Measurements from ENCODE around the gene SPACDR. TPM values are rescaled to one million over a fixed set of nuclear protein-coding genes. Genes with fewer than 3 reads are reported as not detected.

SPACDR gene
- total and polyA plus RNA-seq, 9 of the 15 experiments (the other 6 are each of a cell fraction or from before 2014, with no cell fraction given) = 0.07 to 0.55 (median 0.14) TPM; not detected in 1

DNA sequence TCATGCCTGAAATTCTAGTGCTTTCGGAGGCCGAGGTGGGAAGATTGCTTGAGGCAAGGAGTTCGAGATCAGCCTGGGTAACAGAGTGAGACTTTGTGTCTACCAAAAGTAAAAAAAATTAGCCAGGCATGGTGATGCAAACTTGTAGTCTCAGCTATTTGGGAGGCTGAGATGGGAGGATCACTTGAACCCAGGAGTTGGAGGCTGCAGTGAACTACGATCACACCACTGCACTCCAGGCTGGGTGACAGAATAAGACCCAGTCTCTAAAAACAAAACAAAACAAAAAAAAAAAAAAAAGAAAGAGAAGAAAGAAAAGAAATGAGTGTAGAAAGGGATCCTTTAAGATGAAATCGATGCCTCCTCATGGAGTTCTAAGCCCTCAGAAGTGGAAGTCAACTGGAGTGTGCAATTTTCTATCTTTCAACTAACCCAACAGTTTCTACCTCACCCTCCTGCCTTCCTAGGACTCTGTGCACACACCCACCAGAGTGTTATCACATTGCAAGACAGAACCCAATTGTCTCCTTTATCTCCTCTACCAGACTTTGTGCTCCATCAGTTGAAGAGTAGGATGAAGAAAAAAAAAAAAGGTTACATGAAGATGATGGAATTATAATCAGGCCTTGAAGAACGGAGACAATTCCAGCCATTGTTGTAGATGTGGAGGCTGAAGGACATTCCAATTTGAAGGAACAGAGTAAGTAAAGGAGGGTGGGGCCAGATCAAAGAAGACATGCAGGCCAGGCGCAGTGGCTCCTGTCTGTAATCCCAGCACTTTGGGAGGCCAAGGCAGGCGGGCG lies 46.6 kb upstream of the SPACDR start (continued):
- TF ChIP-seq, protein P1, sequence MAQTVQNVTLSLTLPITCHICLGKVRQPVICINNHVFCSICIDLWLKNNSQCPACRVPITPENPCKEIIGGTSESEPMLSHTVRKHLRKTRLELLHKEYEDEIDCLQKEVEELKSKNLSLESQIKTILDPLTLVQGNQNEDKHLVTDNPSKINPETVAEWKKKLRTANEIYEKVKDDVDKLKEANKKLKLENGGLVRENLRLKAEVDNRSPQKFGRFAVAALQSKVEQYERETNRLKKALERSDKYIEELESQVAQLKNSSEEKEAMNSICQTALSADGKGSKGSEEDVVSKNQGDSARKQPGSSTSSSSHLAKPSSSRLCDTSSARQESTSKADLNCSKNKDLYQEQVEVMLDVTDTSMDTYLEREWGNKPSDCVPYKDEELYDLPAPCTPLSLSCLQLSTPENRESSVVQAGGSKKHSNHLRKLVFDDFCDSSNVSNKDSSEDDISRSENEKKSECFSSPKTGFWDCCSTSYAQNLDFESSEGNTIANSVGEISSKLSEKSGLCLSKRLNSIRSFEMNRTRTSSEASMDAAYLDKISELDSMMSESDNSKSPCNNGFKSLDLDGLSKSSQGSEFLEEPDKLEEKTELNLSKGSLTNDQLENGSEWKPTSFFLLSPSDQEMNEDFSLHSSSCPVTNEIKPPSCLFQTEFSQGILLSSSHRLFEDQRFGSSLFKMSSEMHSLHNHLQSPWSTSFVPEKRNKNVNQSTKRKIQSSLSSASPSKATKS (CRISPR knock-in tag; IDR thresholded peaks at IDR 0.05) = no peak
- TF ChIP-seq GATAD2A (IDR thresholded peaks at IDR 0.05) (peak; percentile 96), ZNF766 (CRISPR knock-in tag; conservative IDR thresholded peaks at IDR 0.05) (peak; percentile 67; the same call in 1 of the 2 replicates), HNRNPK (IDR thresholded peaks at IDR 0.05; ENCODE audit: low read depth, low read length, poor library complexity, severe bottlenecking) (no peak), ZZZ3 (IDR thresholded peaks at IDR 0.05) (no peak), HDAC2 (IDR thresholded peaks at IDR 0.05) (peak; percentile 97), TAF15 (IDR thresholded peaks at IDR 0.05; ENCODE audit: low read depth, low read length) (no peak), SMAD4 (CRISPR knock-in tag; conservative IDR thresholded peaks at IDR 0.05) (peak; percentile 69), PHB (CRISPR knock-in tag; IDR thresholded peaks at IDR 0.05) (no peak), SRSF7 (optimal IDR thresholded peaks at IDR 0.05; ENCODE audit: low read depth, low read length) (no peak), ZNF79 (CRISPR knock-in tag; IDR thresholded peaks at IDR 0.05; ENCODE audit: low read depth) (no peak), GABPA (tag; conservative IDR thresholded peaks at IDR 0.05; ENCODE audit: low read depth) (no peak), E2F5 (CRISPR knock-in tag; IDR thresholded peaks at IDR 0.05) (no peak), RBM15 (IDR thresholded peaks at IDR 0.05; ENCODE audit: insufficient read depth, low read length) (no peak), SIN3A (IDR thresholded peaks at IDR 0.05; ENCODE audit: borderline replicate concordance in 2 of 2, control insufficient read depth in 1 of 2, low read depth in 2 of 2, low read length in 2 of 2) (no peak), RBM22 (IDR thresholded peaks at IDR 0.05; ENCODE audit: low read depth, low read length, poor library complexity, severe bottlenecking) (no peak), SREBF1 (IDR thresholded peaks at IDR 0.05; ENCODE audit: borderline replicate concordance, low read depth, low read length) (no peak), TCF3 (CRISPR knock-in tag; IDR thresholded peaks at IDR 0.05) (peak; percentile 97), SNIP1 (IDR thresholded peaks at IDR 0.05; ENCODE audit: low read depth) (no peak)
- TF ChIP-seq, protein P2, sequence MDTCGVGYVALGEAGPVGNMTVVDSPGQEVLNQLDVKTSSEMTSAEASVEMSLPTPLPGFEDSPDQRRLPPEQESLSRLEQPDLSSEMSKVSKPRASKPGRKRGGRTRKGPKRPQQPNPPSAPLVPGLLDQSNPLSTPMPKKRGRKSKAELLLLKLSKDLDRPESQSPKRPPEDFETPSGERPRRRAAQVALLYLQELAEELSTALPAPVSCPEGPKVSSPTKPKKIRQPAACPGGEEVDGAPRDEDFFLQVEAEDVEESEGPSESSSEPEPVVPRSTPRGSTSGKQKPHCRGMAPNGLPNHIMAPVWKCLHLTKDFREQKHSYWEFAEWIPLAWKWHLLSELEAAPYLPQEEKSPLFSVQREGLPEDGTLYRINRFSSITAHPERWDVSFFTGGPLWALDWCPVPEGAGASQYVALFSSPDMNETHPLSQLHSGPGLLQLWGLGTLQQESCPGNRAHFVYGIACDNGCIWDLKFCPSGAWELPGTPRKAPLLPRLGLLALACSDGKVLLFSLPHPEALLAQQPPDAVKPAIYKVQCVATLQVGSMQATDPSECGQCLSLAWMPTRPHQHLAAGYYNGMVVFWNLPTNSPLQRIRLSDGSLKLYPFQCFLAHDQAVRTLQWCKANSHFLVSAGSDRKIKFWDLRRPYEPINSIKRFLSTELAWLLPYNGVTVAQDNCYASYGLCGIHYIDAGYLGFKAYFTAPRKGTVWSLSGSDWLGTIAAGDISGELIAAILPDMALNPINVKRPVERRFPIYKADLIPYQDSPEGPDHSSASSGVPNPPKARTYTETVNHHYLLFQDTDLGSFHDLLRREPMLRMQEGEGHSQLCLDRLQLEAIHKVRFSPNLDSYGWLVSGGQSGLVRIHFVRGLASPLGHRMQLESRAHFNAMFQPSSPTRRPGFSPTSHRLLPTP (IDR thresholded peaks at IDR 0.05; ENCODE audit: borderline replicate concordance, extremely low read depth, insufficient read length) = no peak
- TF ChIP-seq, protein P3, sequence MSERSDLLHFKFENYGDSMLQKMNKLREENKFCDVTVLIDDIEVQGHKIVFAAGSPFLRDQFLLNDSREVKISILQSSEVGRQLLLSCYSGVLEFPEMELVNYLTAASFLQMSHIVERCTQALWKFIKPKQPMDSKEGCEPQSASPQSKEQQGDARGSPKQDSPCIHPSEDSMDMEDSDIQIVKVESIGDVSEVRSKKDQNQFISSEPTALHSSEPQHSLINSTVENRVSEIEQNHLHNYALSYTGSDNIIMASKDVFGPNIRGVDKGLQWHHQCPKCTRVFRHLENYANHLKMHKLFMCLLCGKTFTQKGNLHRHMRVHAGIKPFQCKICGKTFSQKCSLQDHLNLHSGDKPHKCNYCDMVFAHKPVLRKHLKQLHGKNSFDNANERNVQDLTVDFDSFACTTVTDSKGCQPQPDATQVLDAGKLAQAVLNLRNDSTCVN (CRISPR knock-in tag; IDR thresholded peaks at IDR 0.05) = no peak

Data from K562 (cell line).